Natural killer cell (primary cell): Measurements from ENCODE around the gene NRXN3. TPM values are rescaled to one million over a fixed set of nuclear protein-coding genes. Genes with fewer than 3 reads are reported as not detected.

Source experiments
- ATAC-seq, 3 donors: fragments of 150-1000 bp in 2 of 3; fragments of 200-7000 bp in 1 of 3; cut with Tn5 transposase; 1 replicate in 1 of 3; 2 replicates in 2 of 3; pipeline ENCODE4 v1.10.0; 2021; ENCODE audit warnings: mild to moderate bottlenecking in 2 of 3, moderate library complexity in 2 of 3
- DNase-seq, 2 donors: peaks; one replicate each; pipeline versions ENCODE4 v3.0.0 to v3.0.0-alpha.2; 2013 to 2021; ENCODE audit warnings: mixed read lengths in 1 of 2
- H3K27ac ChIP-seq: one replicate; pipeline ENCODE4 v1.5.1; 2013; ENCODE audit warnings: mild to moderate bottlenecking, low read length
- H3K27me3 ChIP-seq: one replicate; pipeline ENCODE4 v1.6.1; 2013; ENCODE audit warnings: low read length; ENCODE audit not compliant: control insufficient read depth, insufficient read depth
- H3K36me3 ChIP-seq: one replicate; pipeline ENCODE4 v1.6.1; 2013; ENCODE audit warnings: low read length; ENCODE audit not compliant: control insufficient read depth, insufficient read depth
- H3K4me1 ChIP-seq: one replicate; pipeline ENCODE4 v1.6.1; 2013; ENCODE audit warnings: low read length; ENCODE audit not compliant: control insufficient read depth, insufficient read depth
- H3K4me3 ChIP-seq: one replicate; pipeline ENCODE4 v1.5.1; 2013; ENCODE audit warnings: low read length
- H3K9me3 ChIP-seq: one replicate; pipeline ENCODE4 v1.6.1; 2013; ENCODE audit warnings: low read length; ENCODE audit not compliant: control insufficient read depth, insufficient read depth
- H3K27ac Mint-ChIP-seq, 2 donors: one replicate each; pipeline ENCODE4 v1.8.0; 2022; ENCODE audit warnings: mild to moderate bottlenecking in 2 of 2, mixed read lengths in 2 of 2, moderate library complexity in 1 of 2
- H3K27me3 Mint-ChIP-seq, 2 donors: one replicate each; pipeline ENCODE4 v1.8.0; 2022; ENCODE audit warnings: low read depth in 2 of 2, mixed read lengths in 2 of 2
- H3K36me3 Mint-ChIP-seq: one replicate; pipeline ENCODE4 v1.8.0; 2022; ENCODE audit warnings: mixed read lengths
- H3K4me1 Mint-ChIP-seq, 2 donors: one replicate each; pipeline ENCODE4 v1.8.0; 2022; ENCODE audit warnings: mixed read lengths in 2 of 2
- H3K4me3 Mint-ChIP-seq: one replicate; pipeline ENCODE4 v1.8.0; 2022; ENCODE audit warnings: mild to moderate bottlenecking, moderate library complexity, mixed read lengths
- H3K9me3 Mint-ChIP-seq, 2 donors: one replicate each; pipeline ENCODE4 v1.8.0; 2022; ENCODE audit warnings: mixed read lengths in 2 of 2
- CTCF ChIP-seq: fragments of 200-600 bp; IDR thresholded peaks from one replicate; pipeline ENCODE4 v1.8.0; 2022; ENCODE audit warnings: antibody characterized with exemption
- WGBS: methylation state at CpG from one replicate; pipeline ENCODE4 v1.1.7; 2013; ENCODE audit warnings: missing lambda C conversion rate; ENCODE audit not compliant: insufficient coverage; 5-methylcytosine and 5-hydroxymethylcytosine counted together
- intact Hi-C: fragments of 100-400 bp; cut with micrococcal nuclease; formaldehyde crosslinking; loops from one replicate; pipeline ENCODE4 v1.14.2; 2022
- total RNA-seq, 4 donors: library from RNA; stranded (reverse); fragments of 120-200 nt in 1 of 4; gene quantifications; one replicate each; pipeline versions ENCODE4 v1.2.3 to v1.2.4, GENCODE V29; 2013 to 2022

NRXN3 gene
- total RNA-seq, 3 donors from 2014 or later (not counting 1 experiment from before 2014, with no cell fraction given) = not detected

GRCh38 chr14:79064214-79064613 lies 894.0 kb downstream of the NRXN3 start:
- Histone ChIP-seq H3K27ac (no peak overlapping the region), H3K4me1 (no peaks in the 10 kb centered on the region), H3K9me3 (no peaks in the 10 kb centered on the region), H3K4me3 (no peak overlapping the region), H3K36me3 (no peaks in the 10 kb centered on the region), H3K27me3 (no peaks in the 10 kb centered on the region)
- Mint-ChIP-seq H3K4me3 (no peak overlapping the region), H3K27ac (no peak overlapping the region), H3K4me1 (no peaks in the 10 kb centered on the region), H3K36me3 (no peaks in the 10 kb centered on the region), H3K27me3 (no peaks in the 10 kb centered on the region), H3K9me3 (peaks cover 3 to 5% of the 10 kb centered on the region in 2 donors)
- TF ChIP-seq CTCF = no peak
- DNase-seq = no peak
- no peak for ATAC-seq
- intact Hi-C loops = no loop called here
- 0% methylated on average over 1 of the region's 2 CpGs for WGBS

- WGBS = 38% methylated on average over 2 of the region's 2 CpGs
- H3K4me1 Mint-ChIP-seq = no peaks in the 10 kb centered on the region
- intact Hi-C loops = no loop called here
Observed at GRCh38 chr14:79074510-79074909, 904.3 kb downstream of the NRXN3 start.

GRCh38 chr14:79076428-79076827 lies 906.3 kb downstream of the NRXN3 start:
- H3K27me3 Mint-ChIP-seq = no peaks in the 10 kb centered on the region

More at GRCh38 chr14:79074510-79074909, 904.3 kb downstream of the NRXN3 start:
- Histone ChIP-seq H3K9me3 (no peaks in the 10 kb centered on the region), H3K36me3 (no peaks in the 10 kb centered on the region), H3K27me3 (no peaks in the 10 kb centered on the region), H3K4me1 (no peaks in the 10 kb centered on the region), H3K27ac (no peak overlapping the region), H3K4me3 (no peak overlapping the region)
- H3K4me3 Mint-ChIP-seq = no peak overlapping the region
- H3K27ac Mint-ChIP-seq = no peak overlapping the region
- peaks cover 2 to 5% of the 10 kb centered on the region in 2 donors for H3K9me3 Mint-ChIP-seq
- ATAC-seq (no peak), DNase-seq (no peak)
- no peaks in the 10 kb centered on the region for H3K27me3 Mint-ChIP-seq
- H3K36me3 Mint-ChIP-seq = no peaks in the 10 kb centered on the region
- no peak for TF ChIP-seq CTCF

More at GRCh38 chr14:79076428-79076827, 906.3 kb downstream of the NRXN3 start:
- Mint-ChIP-seq H3K4me1 (no peaks in the 10 kb centered on the region), H3K9me3 (peaks cover 2 to 9% of the 10 kb centered on the region in 2 donors), H3K36me3 (no peaks in the 10 kb centered on the region), H3K4me3 (no peak overlapping the region), H3K27ac (no peak overlapping the region)
- no peaks in the 10 kb centered on the region for H3K4me1 ChIP-seq
- no peak overlapping the region for H3K4me3 ChIP-seq
- intact Hi-C loops = no loop called here
- H3K27ac ChIP-seq = no peak overlapping the region
- TF ChIP-seq CTCF = no peak
- no peak for DNase-seq
- H3K9me3 ChIP-seq = no peaks in the 10 kb centered on the region
- no peak for ATAC-seq
- H3K36me3 ChIP-seq = no peaks in the 10 kb centered on the region
- H3K27me3 ChIP-seq = no peaks in the 10 kb centered on the region
